ENCODE data around the gene WBP1. TPM values are rescaled to one million over a fixed set of nuclear protein-coding genes. Genes with fewer than 3 reads are reported as not detected.

Gene WBP1
- total and polyA plus RNA-seq, 4 donors, result 39.5 to 65.0 (median 56.3) TPM

GRCh38 chr2:74447230-74447999 is 10.8 kb upstream of the WBP1 start:
- 88 to 94% methylated on average over 5 of the region's 5 CpGs for WGBS, 2 donors
- Histone ChIP-seq H3K27ac (ENCODE audit: low read depth in 1 of 2, low read length in 1 of 2) (no peak overlapping the region), H3K9ac (ENCODE audit: insufficient read depth in 1 of 2, low read length in 2 of 2) (no peak overlapping the region), H3K4me1 (ENCODE audit: control insufficient read depth in 5 of 5, insufficient read depth in 5 of 5, low read length in 5 of 5) (peaks cover 0 to 13% (median 3%) of the 10 kb centered on the region in 5 donors), H3K4me3 (no peak overlapping the region), H3K9me3 (ENCODE audit: control insufficient read depth in 4 of 4, insufficient read depth in 3 of 4, low read length in 3 of 4) (no peaks in the 10 kb centered on the region), H3K27me3 (ENCODE audit: control insufficient read depth in 3 of 3, insufficient read depth in 3 of 3, low read length in 2 of 3) (no peaks in the 10 kb centered on the region), H3K36me3 (ENCODE audit: control insufficient read depth in 4 of 4, insufficient read depth in 4 of 4, low read length in 4 of 4) (no peaks in the 10 kb centered on the region)
- ATAC-seq (ENCODE audit: insufficient read depth, low FRiP score) (no peak), DNase-seq (no peak)
- no peak for TF ChIP-seq CTCF (IDR thresholded peaks at IDR 0.05; ENCODE audit: control extremely low read depth, extremely low read depth)

- ATAC-seq (ENCODE audit: insufficient read depth, low FRiP score) (no peak), DNase-seq (no peak)
- Histone ChIP-seq H3K4me1 (ENCODE audit: control insufficient read depth in 5 of 5, insufficient read depth in 5 of 5, low read length in 5 of 5) (peaks cover 0 to 12% (median 3%) of the 10 kb centered on the region in 5 donors), H3K27me3 (ENCODE audit: control insufficient read depth in 3 of 3, insufficient read depth in 3 of 3, low read length in 2 of 3) (no peaks in the 10 kb centered on the region), H3K9me3 (ENCODE audit: control insufficient read depth in 4 of 4, insufficient read depth in 3 of 4, low read length in 3 of 4) (no peaks in the 10 kb centered on the region), H3K9ac (ENCODE audit: insufficient read depth in 1 of 2, low read length in 2 of 2) (no peak overlapping the region), H3K36me3 (ENCODE audit: control insufficient read depth in 4 of 4, insufficient read depth in 4 of 4, low read length in 4 of 4) (no peaks in the 10 kb centered on the region), H3K4me3 (no peak overlapping the region), H3K27ac (ENCODE audit: low read depth in 1 of 2, low read length in 1 of 2) (no peak overlapping the region)
- TF ChIP-seq CTCF (IDR thresholded peaks at IDR 0.05; ENCODE audit: control extremely low read depth, extremely low read depth), result no peak
- WGBS, 2 donors, result 87 to 88% methylated on average over 2 of the region's 2 CpGs
These were observed 9.5 kb upstream of the WBP1 start for GRCh38 chr2:74448771-74449170.

GRCh38 chr2:74450570-74451190 is 7.6 kb upstream of the WBP1 start:
- H3K9me3 ChIP-seq (ENCODE audit: control insufficient read depth in 4 of 4, insufficient read depth in 3 of 4, low read length in 3 of 4), result no peaks in the 10 kb centered on the region
- WGBS, 2 donors, result 80 to 97% methylated on average over 3 of the region's 3 CpGs
- H3K4me1 ChIP-seq (ENCODE audit: control insufficient read depth in 5 of 5, insufficient read depth in 5 of 5, low read length in 5 of 5), result peaks cover 0 to 12% (median 4%) of the 10 kb centered on the region in 5 donors
- H3K27ac ChIP-seq (ENCODE audit: low read depth in 1 of 2, low read length in 1 of 2), result no peak overlapping the region
- no peak overlapping the region for H3K9ac ChIP-seq (ENCODE audit: insufficient read depth in 1 of 2, low read length in 2 of 2)
- no peaks in the 10 kb centered on the region for H3K36me3 ChIP-seq (ENCODE audit: control insufficient read depth in 4 of 4, insufficient read depth in 4 of 4, low read length in 4 of 4)
- no peaks in the 10 kb centered on the region for H3K27me3 ChIP-seq (ENCODE audit: control insufficient read depth in 3 of 3, insufficient read depth in 3 of 3, low read length in 2 of 3)
- DNase-seq (no peak), ATAC-seq (ENCODE audit: insufficient read depth, low FRiP score) (no peak)
- no peak overlapping the region for H3K4me3 ChIP-seq
- no peak for TF ChIP-seq CTCF (IDR thresholded peaks at IDR 0.05; ENCODE audit: control extremely low read depth, extremely low read depth)

Data from lung (tissue), 12 donors.